Activated naive CD8-positive, alpha-beta T cell treated with anti-CD3 and anti-CD28 coated beads, Interleukin-2, amount 10 ng/mL, durations not matched to agents 7 days and 5 days (primary cell): ENCODE results near the gene ZNF408. TPM values are rescaled to one million over a fixed set of nuclear protein-coding genes. Genes with fewer than 3 reads are reported as not detected.
A peak's percentile ranks its signal among the peaks of the same experiment; 100 is the strongest.
"Not testable (repeated sequence)": the region's sequence is repeated elsewhere in the genome, so short reads cannot be mapped to it uniquely, and the experiment has no call there.

ENCODE experiments used
- ATAC-seq: fragments of 150-1000 bp; cut with Tn5 transposase; one replicate; pipeline ENCODE4 v1.10.0; 2021; ENCODE audit warnings: low read depth, moderate library complexity
- POLR2A ChIA-PET: fragments of 350-600 bp; sonication (Branson Sonifier 250); formaldehyde crosslinking; loops from one replicate; lab custom pipeline; 2021; ENCODE audit warnings: antibody characterized with exemption; lab: Charles Lee
- DNase-seq: peaks from one replicate; pipeline ENCODE4 v3.0.0; 2021
- H3K27ac Mint-ChIP-seq: one replicate; pipeline ENCODE4 v1.8.0; 2022; ENCODE audit warnings: mild to moderate bottlenecking, mixed read lengths
- H3K27me3 Mint-ChIP-seq: one replicate; pipeline ENCODE4 v1.8.0; 2022; ENCODE audit warnings: mild to moderate bottlenecking, moderate library complexity, mixed read lengths
- H3K36me3 Mint-ChIP-seq: one replicate; pipeline ENCODE4 v1.8.0; 2021; ENCODE audit warnings: mild to moderate bottlenecking, mixed read lengths
- H3K4me1 Mint-ChIP-seq: one replicate; pipeline ENCODE4 v1.8.0; 2021; ENCODE audit warnings: mixed read lengths
- H3K4me3 Mint-ChIP-seq: one replicate; pipeline ENCODE4 v1.8.0; 2022; ENCODE audit warnings: mild to moderate bottlenecking, moderate library complexity, mixed read lengths
- H3K9me3 Mint-ChIP-seq: one replicate; pipeline ENCODE4 v1.8.0; 2021; ENCODE audit warnings: mixed read lengths
- total RNA-seq, 2 experiments: library from RNA; stranded (reverse); gene quantifications; one replicate each; pipeline ENCODE4 v1.2.3, GENCODE V29; 2021

Gene ZNF408
- total RNA-seq, 2 experiments from 2014 or later, result 18.9 to 19.0 TPM

GRCh38 chr11:46694607-46695006 is 6.2 kb upstream of the ZNF408 start:
- Mint-ChIP-seq H3K27ac (no peak overlapping the region), H3K4me1 (peaks cover 18% of the 10 kb centered on the region), H3K36me3 (peaks cover 13% of the 10 kb centered on the region), H3K4me3 (no peak overlapping the region), H3K9me3 (no peaks in the 10 kb centered on the region), H3K27me3 (no peaks in the 10 kb centered on the region)
- DNase-seq, result no peak
- POLR2A ChIA-PET, result interaction anchor here (1.1 to 1.6 kb wide), 2 partner anchors 9 to 24 kb away, joined by 3 read pairs; no protein-coding TSS in a partner anchor
- no peak for ATAC-seq

- Mint-ChIP-seq H3K4me1 (peaks cover 18% of the 10 kb centered on the region), H3K9me3 (no peaks in the 10 kb centered on the region), H3K27me3 (no peaks in the 10 kb centered on the region), H3K4me3 (no peak overlapping the region), H3K36me3 (peaks cover 15% of the 10 kb centered on the region), H3K27ac (no peak overlapping the region)
- POLR2A ChIA-PET, result interaction anchor here (1.1 to 1.6 kb wide), 4 partner anchors 8 to 25 kb away, joined by 3 to 5 read pairs (median 3); no protein-coding TSS in a partner anchor
- DNase-seq (no peak), ATAC-seq (no peak)
These were observed 5.3 kb upstream of the ZNF408 start for GRCh38 chr11:46695345-46696211.

GRCh38 chr11:46696212-46696558 is 4.6 kb upstream of the ZNF408 start:
- H3K36me3 Mint-ChIP-seq, result peaks cover 13% of the 10 kb centered on the region
- POLR2A ChIA-PET, result interaction anchor here (1.1 to 1.6 kb wide), 3 partner anchors 10 to 25 kb away, joined by 3 to 5 read pairs (median 3); no protein-coding TSS in a partner anchor
- no peak overlapping the region for H3K4me3 Mint-ChIP-seq
- DNase-seq (no peak), ATAC-seq (no peak)
- H3K27me3 Mint-ChIP-seq, result no peaks in the 10 kb centered on the region
- H3K4me1 Mint-ChIP-seq, result peaks cover 18% of the 10 kb centered on the region
- H3K9me3 Mint-ChIP-seq, result no peaks in the 10 kb centered on the region
- no peak overlapping the region for H3K27ac Mint-ChIP-seq

- H3K4me3 Mint-ChIP-seq, result no peak overlapping the region
- H3K9me3 Mint-ChIP-seq, result no peaks in the 10 kb centered on the region
- ATAC-seq (no peak), DNase-seq (no peak)
- H3K36me3 Mint-ChIP-seq, result peaks cover 18% of the 10 kb centered on the region
- no peaks in the 10 kb centered on the region for H3K27me3 Mint-ChIP-seq
- H3K27ac Mint-ChIP-seq, result peak overlapping the region; percentile 57
- POLR2A ChIA-PET, result interaction anchor here (1.4 to 2.4 kb wide), 2 partner anchors 23 to 26 kb away, joined by 5 to 15 read pairs; no protein-coding TSS in a partner anchor
- H3K4me1 Mint-ChIP-seq, result peaks cover 27% of the 10 kb centered on the region
These were observed 3.5 kb upstream of the ZNF408 start for GRCh38 chr11:46697303-46697702.

- POLR2A ChIA-PET, result interaction anchor here (1.4 to 2.4 kb wide), 2 partner anchors 23 to 27 kb away, joined by 5 to 15 read pairs; no protein-coding TSS in a partner anchor
- no peaks in the 10 kb centered on the region for H3K9me3 Mint-ChIP-seq
- H3K27me3 Mint-ChIP-seq, result no peaks in the 10 kb centered on the region
- H3K4me1 Mint-ChIP-seq, result peaks cover 31% of the 10 kb centered on the region
- H3K36me3 Mint-ChIP-seq, result peaks cover 21% of the 10 kb centered on the region
- peak overlapping the region; percentile 3 for H3K4me3 Mint-ChIP-seq
- peak overlapping the region; percentile 57 for H3K27ac Mint-ChIP-seq
- ATAC-seq (no peak), DNase-seq (no peak)
These were observed 3.1 kb upstream of the ZNF408 start for GRCh38 chr11:46697723-46698122.

GRCh38 chr11:46698597-46698996 is 2.2 kb upstream of the ZNF408 start:
- Mint-ChIP-seq H3K9me3 (no peaks in the 10 kb centered on the region), H3K4me3 (peak overlapping the region; percentile 99), H3K27ac (no peak overlapping the region), H3K4me1 (peaks cover 38% of the 10 kb centered on the region), H3K36me3 (peaks cover 25% of the 10 kb centered on the region), H3K27me3 (no peaks in the 10 kb centered on the region)
- no peak for DNase-seq
- ATAC-seq, result no peak
- POLR2A ChIA-PET, result interaction anchor here (0.5 to 4.2 kb wide), 4 partner anchors 24 to 51 kb away, joined by 4 to 31 read pairs (median 10); no protein-coding TSS in a partner anchor

- POLR2A ChIA-PET, result interaction anchor here (0.6 to 4.2 kb wide), 7 partner anchors 11 to 107 kb away, joined by 4 to 31 read pairs (median 7); partner anchors contain the start of genes AMBRA1, ATG13 and HARBI1
- peaks cover 20% of the 10 kb centered on the region for H3K36me3 Mint-ChIP-seq
These were observed 335 bp downstream of the ZNF408 start for GRCh38 chr11:46701078-46701654.

GRCh38 chr11:46705070-46705688 is 4.3 kb downstream of the ZNF408 start:
- Mint-ChIP-seq H3K4me3 (no peak overlapping the region), H3K36me3 (peaks cover 23% of the 10 kb centered on the region), H3K9me3 (no peaks in the 10 kb centered on the region), H3K4me1 (peaks cover 24% of the 10 kb centered on the region), H3K27me3 (no peaks in the 10 kb centered on the region), H3K27ac (no peak overlapping the region)
- POLR2A ChIA-PET, result no interaction called here
- ATAC-seq (no peak), DNase-seq (no peak)

More at GRCh38 chr11:46701078-46701654, 335 bp downstream of the ZNF408 start:
- peak overlapping the region; percentile 99 for H3K4me3 Mint-ChIP-seq
- ATAC-seq (no peak), DNase-seq (no peak)
- H3K9me3 Mint-ChIP-seq, result no peaks in the 10 kb centered on the region
- peak overlapping the region; percentile 95 for H3K27ac Mint-ChIP-seq
- H3K4me1 Mint-ChIP-seq, result peaks cover 35% of the 10 kb centered on the region
- H3K27me3 Mint-ChIP-seq, result no peaks in the 10 kb centered on the region

GRCh38 chr11:46706886-46707285 is 6.1 kb downstream of the ZNF408 start:
- Mint-ChIP-seq H3K27me3 (no peaks in the 10 kb centered on the region), H3K9me3 (no peaks in the 10 kb centered on the region), H3K4me3 (no peak overlapping the region), H3K36me3 (peaks cover 15% of the 10 kb centered on the region), H3K27ac (no peak overlapping the region), H3K4me1 (peaks cover 19% of the 10 kb centered on the region)
- ATAC-seq (no peak), DNase-seq (no peak)
- POLR2A ChIA-PET, result no interaction called here

GRCh38 chr11:46709351-46709750 is 8.5 kb downstream of the ZNF408 start:
- POLR2A ChIA-PET, H3K36me3 Mint-ChIP-seq, H3K27ac Mint-ChIP-seq, H3K9me3 Mint-ChIP-seq, H3K4me1 Mint-ChIP-seq, H3K4me3 Mint-ChIP-seq, ATAC-seq, DNase-seq, H3K27me3 Mint-ChIP-seq: not testable (repeated sequence)

GRCh38 chr11:46710821-46711269 is 10.0 kb downstream of the ZNF408 start:
- POLR2A ChIA-PET, result no interaction called here
- no peaks in the 10 kb centered on the region for H3K27me3 Mint-ChIP-seq
- no peak for ATAC-seq
- H3K36me3 Mint-ChIP-seq, result peaks cover 9% of the 10 kb centered on the region
- no peaks in the 10 kb centered on the region for H3K9me3 Mint-ChIP-seq
- H3K4me3 Mint-ChIP-seq, result no peak overlapping the region
- H3K27ac Mint-ChIP-seq, result no peak overlapping the region
- peaks cover 5% of the 10 kb centered on the region for H3K4me1 Mint-ChIP-seq
- no peak for DNase-seq

- Mint-ChIP-seq H3K27ac (no peak overlapping the region), H3K4me1 (peaks cover 5% of the 10 kb centered on the region), H3K27me3 (no peaks in the 10 kb centered on the region), H3K4me3 (no peak overlapping the region), H3K9me3 (no peaks in the 10 kb centered on the region), H3K36me3 (peaks cover 9% of the 10 kb centered on the region)
- POLR2A ChIA-PET, result interaction anchor here (0.6 kb wide), 1 partner anchor 26 kb away, joined by 6 read pairs; no protein-coding TSS in a partner anchor
- ATAC-seq (no peak), DNase-seq (no peak)
These were observed 10.5 kb downstream of the ZNF408 start for GRCh38 chr11:46711303-46711702.
